ENCODE data around the gene COL4A5. TPM values are rescaled to one million over a fixed set of nuclear protein-coding genes. Genes with fewer than 3 reads are reported as not detected.
A peak's percentile ranks its signal among the peaks of the same experiment; 100 is the strongest.

The COL4A5 gene
- total and polyA plus RNA-seq, 4 donors: 0.63 to 10.3 (median 1.2) TPM

DNA sequence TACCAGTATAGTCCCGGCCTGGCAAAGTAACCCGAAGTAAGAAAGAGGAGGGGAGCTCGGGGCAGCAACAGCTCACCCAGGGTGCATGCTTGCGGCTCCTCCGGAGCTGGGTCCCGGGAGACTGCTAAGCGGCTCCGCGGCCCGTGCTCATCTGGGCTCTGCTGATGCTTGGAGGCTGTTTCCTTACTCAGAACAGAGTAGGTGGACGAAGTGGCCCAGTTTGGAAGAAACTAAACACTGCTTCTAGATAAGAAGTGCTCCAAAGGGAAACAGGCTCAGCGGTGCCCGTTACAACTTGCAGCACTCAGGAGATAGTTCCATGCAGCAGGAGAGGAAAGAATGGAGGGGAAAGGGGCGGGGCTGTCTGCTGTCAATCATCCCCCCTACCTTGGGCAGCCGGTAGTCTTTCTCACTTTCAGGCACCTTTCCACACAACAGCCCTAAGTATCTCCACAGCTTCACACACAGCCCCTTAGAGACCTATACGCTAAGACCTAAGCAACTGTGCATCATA lies 1.5 kb upstream of the COL4A5 start, which contains the start of gene COL4A6:
TSS of gene COL4A6 (minus strand) at position 313 of the 514 bp plus-strand sequence. CDS start at position 87, 226 bp downstream.
- Histone ChIP-seq H3K4me3 (ENCODE audit: low read depth in 1 of 3, low read length in 3 of 3) (peak within 1 kb of the TSS in 1 of 3 donors; percentile 62), H3K36me3 (ENCODE audit: control insufficient read depth in 4 of 4, insufficient read depth in 3 of 4, low read depth in 1 of 4, low read length in 3 of 4) (no peaks in the 10 kb centered on the region), H3K27ac (ENCODE audit: low read depth in 1 of 2, low read length in 2 of 2) (no peak within 1 kb of the TSS), H3K4me1 (ENCODE audit: control insufficient read depth in 4 of 4, insufficient read depth in 4 of 4, low read length in 3 of 4) (peaks cover 0 to 5% (median 2%) of the 10 kb centered on the region in 4 donors), H3K9me3 (ENCODE audit: control insufficient read depth in 4 of 4, low read length in 3 of 4) (no peaks in the 10 kb centered on the region), H3K9ac (ENCODE audit: low read depth in 1 of 2, low read length in 2 of 2) (no peak within 1 kb of the TSS), H3K27me3 (ENCODE audit: control insufficient read depth in 4 of 4, insufficient read depth in 4 of 4, low read length in 3 of 4) (peaks cover 0 to 20% (median 0%) of the 10 kb centered on the region in 4 donors)
- DNase-seq (ENCODE audit: low spot score): peak; percentile 31
- TF ChIP-seq MAX (IDR thresholded peaks at IDR 0.05) (no peak), NR2F2 (IDR thresholded peaks at IDR 0.05) (no peak), HNF4G (IDR thresholded peaks at IDR 0.05) (no peak), YY1 (IDR thresholded peaks at IDR 0.05) (no peak), ZBTB33 (IDR thresholded peaks at IDR 0.05) (no peak), TAF1 (conservative IDR thresholded peaks at IDR 0.05) (no peak), CTCF (IDR thresholded peaks at IDR 0.05; ENCODE audit: low read depth, low read length, missing input control) (no peak), GABPA (IDR thresholded peaks at IDR 0.05 in 1 of 2, conservative IDR thresholded peaks at IDR 0.05 in 1 of 2) (no peak), SP1 (IDR thresholded peaks at IDR 0.05) (no peak)
- 5% methylated on average over 16 of the region's 16 CpGs for WGBS

- DNase-seq (ENCODE audit: low spot score): peak; percentile 34
- 8% methylated on average over 25 of the region's 25 CpGs for WGBS
Observed at GRCh38 chrX:108439961-108440696, 491 bp downstream of the COL4A5 start.

DNA sequence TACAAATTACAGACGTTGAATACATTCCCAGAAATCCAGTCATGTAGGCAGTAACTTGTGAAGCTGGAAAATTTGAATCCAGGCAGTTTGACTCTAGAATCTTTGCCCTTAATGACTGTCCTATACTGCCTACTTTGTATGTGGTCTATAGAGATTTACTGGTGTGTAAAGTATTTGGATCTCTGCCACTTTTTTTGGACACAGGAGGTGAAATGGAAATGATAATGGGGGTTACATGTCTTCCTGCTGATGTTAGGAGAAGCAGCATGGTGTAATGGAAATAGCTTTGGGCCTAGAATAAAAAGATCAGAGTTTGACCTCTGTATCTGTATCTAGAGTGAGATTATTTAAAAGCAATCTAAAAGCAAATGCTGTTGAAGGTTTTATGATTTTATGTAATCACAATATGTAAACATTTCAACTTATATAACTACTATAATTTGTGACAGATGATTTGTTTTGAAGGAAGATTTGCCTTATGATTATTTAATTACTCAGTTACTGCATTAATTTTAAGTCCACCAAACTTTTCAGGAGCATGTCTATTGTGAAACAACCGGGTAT lies 3.3 kb downstream of the COL4A5 start:
- Histone ChIP-seq H3K9me3 (ENCODE audit: control insufficient read depth in 4 of 4, low read length in 3 of 4) (no peaks in the 10 kb centered on the region), H3K36me3 (ENCODE audit: control insufficient read depth in 4 of 4, insufficient read depth in 3 of 4, low read depth in 1 of 4, low read length in 3 of 4) (no peaks in the 10 kb centered on the region), H3K9ac (ENCODE audit: low read depth in 1 of 2, low read length in 2 of 2) (no peak overlapping the region), H3K4me1 (ENCODE audit: control insufficient read depth in 4 of 4, insufficient read depth in 4 of 4, low read length in 3 of 4) (peaks cover 0 to 5% (median under 1%) of the 10 kb centered on the region in 4 donors), H3K4me3 (ENCODE audit: low read depth in 1 of 3, low read length in 3 of 3) (no peak overlapping the region), H3K27ac (ENCODE audit: low read depth in 1 of 2, low read length in 2 of 2) (no peak overlapping the region), H3K27me3 (ENCODE audit: control insufficient read depth in 4 of 4, insufficient read depth in 4 of 4, low read length in 3 of 4) (peaks cover 0 to 11% (median 0%) of the 10 kb centered on the region in 4 donors)
- 72% methylated on average over 2 of the region's 2 CpGs for WGBS
- DNase-seq (ENCODE audit: low spot score): no peak
- TF ChIP-seq TAF1 (conservative IDR thresholded peaks at IDR 0.05) (no peak), REST (IDR thresholded peaks at IDR 0.05) (no peak), HNF4A (conservative IDR thresholded peaks at IDR 0.05) (no peak), MAX (IDR thresholded peaks at IDR 0.05) (no peak), HNF4G (IDR thresholded peaks at IDR 0.05) (no peak), NR2F2 (IDR thresholded peaks at IDR 0.05) (no peak), FOXA1 (IDR thresholded peaks at IDR 0.05) (no peak), CTCF (IDR thresholded peaks at IDR 0.05; ENCODE audit: low read depth, low read length, missing input control) (no peak), JUND (IDR thresholded peaks at IDR 0.05) (no peak), EGR1 (IDR thresholded peaks at IDR 0.05; ENCODE audit: low read depth in 2 of 2) (no peak)

More at GRCh38 chrX:108439961-108440696, 491 bp downstream of the COL4A5 start:
- Histone ChIP-seq H3K9ac (ENCODE audit: low read depth in 1 of 2, low read length in 2 of 2) (no peak overlapping the region), H3K27me3 (ENCODE audit: control insufficient read depth in 4 of 4, insufficient read depth in 4 of 4, low read length in 3 of 4) (peaks cover 0 to 20% (median 0%) of the 10 kb centered on the region in 4 donors), H3K36me3 (ENCODE audit: control insufficient read depth in 4 of 4, insufficient read depth in 3 of 4, low read depth in 1 of 4, low read length in 3 of 4) (no peaks in the 10 kb centered on the region), H3K4me3 (ENCODE audit: low read depth in 1 of 3, low read length in 3 of 3) (peak overlapping the region; percentile 41 to 62 (median 43)), H3K9me3 (ENCODE audit: control insufficient read depth in 4 of 4, low read length in 3 of 4) (no peaks in the 10 kb centered on the region), H3K27ac (ENCODE audit: low read depth in 1 of 2, low read length in 2 of 2) (no peak overlapping the region), H3K4me1 (ENCODE audit: control insufficient read depth in 4 of 4, insufficient read depth in 4 of 4, low read length in 3 of 4) (peaks cover 0 to 5% (median 2%) of the 10 kb centered on the region in 4 donors)
- no peak for TF ChIP-seq RXRA (IDR thresholded peaks at IDR 0.05)
- TF ChIP-seq RAD21 (IDR thresholded peaks at IDR 0.05): no peak
- no peak for TF ChIP-seq SP1 (IDR thresholded peaks at IDR 0.05)
